ENCODE results near the gene PPP1R9B. TPM values are rescaled to one million over a fixed set of nuclear protein-coding genes. Genes with fewer than 3 reads are reported as not detected.

PPP1R9B gene
- total RNA-seq, 1 experiment from 2014 or later, result 9.5 TPM

DNA sequence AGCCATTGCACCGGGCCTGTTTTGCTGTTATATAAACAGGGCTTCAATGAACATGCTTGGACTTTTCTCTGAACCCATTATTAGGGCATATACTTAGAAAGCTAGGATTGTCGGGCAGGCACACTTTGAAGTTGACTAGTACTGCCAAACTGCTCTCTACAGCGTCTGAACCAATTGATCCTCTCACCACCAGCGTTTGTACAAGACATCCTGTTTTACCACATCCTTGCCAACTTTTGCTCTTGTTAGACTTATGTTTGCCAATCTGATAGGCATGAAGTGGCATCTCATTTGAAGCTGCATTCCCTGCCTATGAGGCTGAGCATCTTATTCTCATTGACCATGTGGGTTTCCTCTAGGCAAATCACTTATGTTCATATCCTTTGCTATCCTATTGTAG lies 7.4 kb upstream of the PPP1R9B start:
- no peak for DNase-seq (ENCODE audit: low read depth)

DNA sequence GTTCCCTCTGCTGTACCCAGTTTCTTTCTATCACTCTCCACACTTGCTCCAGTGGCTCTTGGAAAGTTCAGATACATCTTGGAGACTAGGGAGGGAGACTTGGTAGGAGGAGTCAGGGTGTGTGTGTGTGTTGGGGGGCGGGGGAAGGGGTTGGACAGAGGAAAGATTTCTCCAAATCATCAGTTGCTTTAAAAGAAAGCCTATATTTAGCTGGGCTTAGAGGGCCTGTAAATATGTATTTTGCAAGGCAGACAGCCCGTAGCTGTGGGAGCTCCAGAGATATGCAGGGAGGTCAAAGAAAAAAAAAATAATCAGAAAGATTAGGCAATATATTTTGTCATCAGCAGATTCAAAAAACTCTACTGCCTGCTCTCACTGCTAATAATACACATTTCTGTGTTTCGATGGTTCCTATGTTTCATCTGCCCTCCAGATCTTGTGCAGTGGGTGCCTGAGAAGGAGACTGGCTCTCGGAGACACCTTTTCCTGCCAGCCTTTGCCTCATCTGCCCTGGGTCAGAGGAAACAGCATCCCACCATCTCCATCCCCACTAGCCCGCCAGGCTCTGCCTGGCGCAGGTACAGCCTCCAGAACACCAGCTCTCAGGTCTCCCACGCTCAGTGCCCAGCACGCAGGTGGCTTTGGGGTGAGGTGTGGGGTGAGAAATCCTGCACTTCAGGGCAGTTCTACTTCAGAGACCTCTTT lies 4.8 kb upstream of the PPP1R9B start:
- no peak for DNase-seq (ENCODE audit: low read depth)

DNA sequence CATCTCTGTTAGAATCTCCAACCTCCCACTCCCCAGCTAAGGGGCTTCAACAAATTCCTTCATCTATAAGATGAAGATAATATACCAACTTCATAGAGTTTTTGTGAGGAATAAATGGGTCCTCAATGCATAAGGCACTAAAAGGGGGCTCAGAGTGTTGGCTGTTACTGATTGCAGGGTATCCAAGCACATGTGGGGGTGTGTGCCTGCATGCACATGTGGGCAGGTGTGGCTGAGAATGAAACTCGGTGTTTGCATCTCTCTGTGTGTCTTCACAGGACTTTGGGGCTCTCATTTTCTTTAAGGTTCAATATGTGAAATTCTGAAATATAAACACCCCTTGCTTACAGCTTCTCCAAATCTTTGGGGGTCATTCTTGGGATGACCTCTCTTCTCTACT lies 4.1 kb upstream of the PPP1R9B start:
- DNase-seq (ENCODE audit: low read depth), result no peak

DNA sequence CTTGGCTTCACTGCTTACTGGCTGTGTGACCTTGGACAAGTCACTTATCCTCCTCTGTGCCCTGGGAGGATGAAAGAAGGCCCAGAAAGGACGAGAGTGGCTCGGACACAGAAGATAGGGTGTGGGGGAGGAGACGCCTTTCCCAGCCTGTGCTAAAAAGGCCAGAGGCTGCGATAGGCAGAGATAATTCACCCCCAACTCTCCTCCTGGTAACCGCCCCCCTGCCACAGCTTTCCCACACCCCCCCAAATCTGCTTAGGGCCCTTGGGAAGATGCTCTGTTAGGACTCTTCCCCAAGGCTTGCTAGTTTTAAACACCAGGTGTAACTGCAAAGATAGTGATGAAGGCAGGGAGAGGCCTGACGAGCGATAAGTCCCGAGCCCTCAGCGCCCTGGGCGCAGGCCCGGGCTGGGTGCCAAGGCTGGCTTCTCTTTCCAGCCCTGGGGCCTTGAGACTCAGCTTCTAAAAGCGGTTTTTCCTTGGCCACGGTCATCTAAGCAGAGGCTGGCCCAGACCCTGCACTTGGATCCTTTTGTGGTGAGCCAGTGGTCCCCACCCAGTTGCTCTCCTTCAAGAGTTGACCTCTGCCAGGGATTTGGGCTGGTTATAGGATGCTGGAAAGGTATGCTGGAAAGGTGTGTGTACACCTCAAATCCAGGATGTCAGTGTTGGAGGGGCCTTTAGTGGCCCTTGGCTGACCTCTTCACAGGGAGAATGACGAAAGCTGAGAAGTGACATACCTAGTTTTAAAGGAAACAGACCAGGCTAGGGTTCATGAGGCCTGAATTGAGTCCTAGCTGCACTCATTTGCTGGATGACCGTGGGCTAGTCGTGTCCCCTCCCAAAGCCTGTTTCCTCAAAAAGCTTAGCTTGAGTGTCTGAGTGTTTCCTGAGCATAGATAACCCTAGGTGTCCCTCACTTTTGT lies 3.4 kb upstream of the PPP1R9B start:
- peak; percentile 90 for DNase-seq (ENCODE audit: low read depth)

DNA sequence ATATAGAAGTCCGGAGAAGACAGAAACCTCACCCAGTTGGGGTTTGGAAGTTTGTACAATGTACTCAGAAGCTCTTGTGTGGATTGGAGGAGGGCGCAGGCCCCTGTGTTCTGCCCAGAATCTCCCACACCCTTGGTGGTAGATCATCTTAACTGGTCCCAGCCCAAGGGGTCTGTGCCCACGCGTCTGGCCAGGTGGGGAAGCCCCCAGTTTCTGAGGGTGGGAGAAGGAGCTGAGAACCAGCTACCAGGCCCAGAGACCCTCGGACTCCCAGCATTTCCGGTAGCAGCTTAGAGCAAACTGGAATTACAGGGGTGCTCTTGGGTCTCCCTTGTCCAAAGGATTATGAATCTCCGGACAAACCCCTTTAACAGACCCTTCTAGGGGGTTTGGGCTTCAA lies 2.3 kb upstream of the PPP1R9B start:
- DNase-seq (ENCODE audit: low read depth), result no peak

DNA sequence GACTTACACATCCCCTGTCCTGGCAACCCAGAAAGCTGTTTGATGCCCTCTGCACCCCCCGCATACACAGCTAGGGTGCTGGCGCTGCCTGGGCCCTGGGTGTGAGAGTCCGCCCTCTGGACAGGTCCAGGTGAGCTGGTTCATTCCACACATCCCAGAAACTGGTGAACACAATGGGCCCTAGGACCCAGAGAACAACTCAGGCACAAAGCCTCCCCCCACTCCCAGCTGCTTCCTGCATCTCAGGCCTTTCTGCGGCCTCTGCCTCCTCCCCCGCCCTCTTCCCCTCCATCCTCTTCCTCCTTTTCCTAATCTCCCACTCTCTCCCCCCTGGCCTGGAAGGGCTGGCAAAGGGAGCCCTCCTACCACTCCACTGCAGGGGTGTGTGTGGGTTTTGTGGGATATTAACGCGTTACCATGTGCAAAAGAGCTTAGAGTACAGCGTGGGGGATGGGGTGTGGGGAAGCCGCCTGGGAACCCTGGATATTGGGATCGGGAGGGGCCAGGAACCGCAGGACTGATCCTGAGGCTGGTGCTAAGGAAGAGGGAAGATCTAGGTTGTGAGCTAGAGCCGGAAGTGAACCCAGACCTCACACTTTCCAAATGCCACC lies 1.6 kb upstream of the PPP1R9B start:
- peak; percentile 89 for DNase-seq (ENCODE audit: low read depth)

DNA sequence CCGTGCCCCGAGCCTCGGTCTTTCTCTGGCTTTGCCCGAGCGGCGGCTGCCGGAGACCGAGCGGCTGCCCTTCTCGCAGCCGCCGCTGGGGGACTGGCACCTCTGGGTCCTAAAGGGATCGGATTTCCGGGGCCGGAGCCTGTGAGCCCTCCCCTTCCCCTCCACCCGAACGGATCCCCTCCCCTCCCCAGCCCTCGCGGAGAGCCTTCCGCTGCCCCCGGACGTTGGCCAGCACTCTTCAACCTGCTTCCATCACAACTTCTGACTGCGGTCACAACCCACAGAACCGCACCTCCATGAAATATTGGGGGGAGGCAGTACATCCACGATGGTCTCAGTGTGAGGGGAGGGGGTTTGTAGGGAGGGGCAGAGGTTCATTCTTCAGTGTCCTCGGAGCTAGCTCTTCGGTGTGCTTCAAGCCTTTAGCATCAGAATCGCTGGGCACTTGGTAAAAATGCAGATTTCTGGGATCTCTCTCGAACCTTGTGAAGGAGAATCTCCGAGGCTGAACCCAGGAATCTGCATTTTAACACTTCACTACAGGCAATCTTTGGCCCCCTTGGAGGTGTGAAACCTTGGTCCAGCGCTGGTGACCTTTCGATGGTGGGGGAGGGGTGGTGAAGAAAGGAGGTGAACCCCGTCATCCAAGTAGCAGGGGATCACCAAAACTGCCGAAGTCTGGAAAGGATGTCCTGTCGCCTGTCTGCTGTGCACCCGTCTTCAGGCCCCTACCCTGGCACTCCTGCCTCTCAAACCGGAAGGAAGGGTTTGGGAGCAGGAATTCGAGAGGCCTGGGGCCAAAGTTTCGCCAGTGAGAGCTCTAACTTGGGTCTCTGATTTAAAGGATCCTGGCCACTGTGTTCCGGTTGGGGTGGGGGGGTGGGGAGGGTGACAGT lies 812 bp upstream of the PPP1R9B start:
- DNase-seq (ENCODE audit: low read depth), result peak; percentile 88

DNA sequence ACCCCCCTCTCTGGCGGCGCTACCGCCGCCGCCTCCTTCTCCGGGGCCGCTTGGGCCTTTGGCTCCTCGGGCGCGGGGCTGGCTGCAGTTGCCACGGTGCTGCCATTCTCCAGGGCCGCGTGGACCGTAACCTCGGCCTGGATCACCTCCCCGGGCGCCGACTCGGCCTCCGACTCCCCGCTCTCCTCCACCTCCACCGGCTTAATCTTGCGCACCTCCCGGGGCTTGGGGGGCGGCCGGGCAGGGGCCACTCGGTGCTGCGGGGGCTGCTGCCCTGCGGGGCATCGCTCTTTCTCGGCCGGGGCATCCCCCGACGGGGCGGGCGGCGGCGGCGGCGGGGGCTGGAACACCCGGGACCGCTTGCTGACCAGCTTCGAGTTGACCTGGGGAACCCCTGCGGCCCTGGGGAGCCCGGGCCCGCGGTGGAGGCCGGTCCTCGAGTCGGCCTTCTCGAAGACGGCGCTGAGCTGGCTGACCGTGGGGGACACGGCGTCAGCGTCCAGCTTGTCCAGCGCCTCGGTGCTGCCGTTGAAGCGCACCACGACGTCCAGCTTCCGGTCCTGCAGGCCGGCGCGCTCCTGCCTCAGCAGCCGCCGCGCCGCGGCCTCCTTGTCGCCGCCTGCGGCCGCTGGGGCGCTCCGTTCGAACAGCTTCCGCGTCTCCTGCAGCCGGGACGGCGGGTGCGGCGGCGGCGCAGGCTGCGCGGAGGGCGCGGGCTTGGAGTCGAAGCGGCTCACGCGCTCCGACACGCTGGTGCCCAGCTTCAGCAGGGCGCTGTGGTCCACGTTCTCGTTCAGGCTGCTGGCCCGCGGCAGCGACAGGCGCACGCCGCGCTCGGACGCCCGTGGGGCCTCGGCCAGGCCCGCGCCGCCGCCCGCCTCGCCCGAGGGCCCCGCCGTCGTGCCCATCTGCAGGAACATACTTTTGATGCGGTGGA lies 792 bp downstream of the PPP1R9B start:
- peak; percentile 68 for DNase-seq (ENCODE audit: low read depth)

DNA sequence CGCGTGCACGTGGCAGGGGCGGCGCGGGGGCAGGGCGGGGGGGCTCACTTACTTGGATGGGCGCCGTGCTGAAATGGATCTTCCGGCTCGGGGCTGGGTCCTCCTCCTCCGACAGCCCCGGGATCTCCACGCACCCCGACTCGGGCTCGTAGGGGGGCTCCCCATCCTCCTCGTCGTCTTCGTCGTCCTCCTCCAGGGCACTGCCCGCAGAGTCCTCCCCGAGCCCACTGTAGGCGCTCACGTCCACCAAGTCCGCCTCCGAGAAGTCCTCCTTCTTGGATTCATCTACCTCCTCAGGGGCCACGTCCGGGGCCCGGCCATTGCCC lies 1.4 kb downstream of the PPP1R9B start:
- DNase-seq (ENCODE audit: low read depth), result no peak

DNA sequence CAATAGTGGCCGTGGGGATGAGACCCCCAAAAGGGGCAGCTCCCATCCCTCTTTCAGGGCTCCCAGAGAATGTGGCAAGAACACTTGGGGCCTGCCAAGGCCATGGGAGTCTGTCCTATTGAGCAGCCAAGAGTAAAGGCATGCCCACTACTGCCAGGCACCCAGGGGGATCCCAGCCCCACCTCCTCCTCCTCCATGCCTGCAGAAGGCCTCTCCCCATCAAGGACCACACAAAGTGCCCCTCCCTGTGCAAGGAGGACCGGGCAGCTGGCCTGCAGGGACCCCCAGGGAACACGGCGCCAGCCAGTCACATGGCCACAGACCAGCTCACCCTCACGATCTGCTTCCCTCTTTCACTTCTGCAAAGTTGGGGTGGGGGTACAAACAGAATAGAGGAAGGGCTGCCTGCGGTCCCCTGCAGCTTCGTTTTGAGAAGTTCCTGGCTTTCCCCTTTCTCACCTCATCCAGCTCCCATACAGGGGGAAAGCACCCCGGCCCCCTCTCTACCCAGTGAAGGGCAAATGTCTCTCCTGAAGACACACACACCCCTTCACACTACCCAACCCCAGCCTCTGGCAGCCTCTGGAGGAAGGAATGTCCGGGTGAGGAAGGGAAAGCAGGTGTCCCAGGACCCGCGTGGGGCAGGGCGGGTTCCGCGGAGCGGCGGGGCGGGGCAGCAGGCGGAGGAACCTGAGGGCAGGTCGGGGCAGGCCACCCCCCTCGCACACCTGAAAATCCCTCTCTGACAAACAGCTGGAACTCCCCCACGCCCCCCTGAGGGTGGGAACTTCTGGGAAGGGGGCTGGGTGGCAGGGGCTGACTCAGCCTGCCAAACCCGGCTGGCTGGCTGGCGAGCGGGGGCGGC lies 2.0 kb downstream of the PPP1R9B start:
- no peak for DNase-seq (ENCODE audit: low read depth)

DNA sequence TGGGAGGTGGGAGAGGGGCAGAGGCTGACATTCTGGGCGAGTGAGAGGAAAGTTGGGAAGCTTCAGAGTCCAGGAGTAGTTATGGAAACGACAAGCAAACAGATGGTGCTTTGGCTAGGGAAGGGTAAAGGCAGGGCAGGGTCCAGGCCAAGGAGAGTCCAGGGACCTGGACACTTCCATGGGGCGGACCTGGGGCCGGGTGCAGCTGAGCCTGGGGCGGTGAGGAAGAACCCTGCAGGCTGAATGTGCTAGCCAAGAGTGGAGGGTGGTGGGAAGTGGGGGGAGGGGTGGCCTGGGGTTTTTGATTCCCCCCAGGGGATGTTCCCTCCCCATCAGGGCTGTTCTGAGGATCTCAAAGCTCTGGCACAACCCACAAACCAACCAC lies 2.6 kb downstream of the PPP1R9B start:
- DNase-seq (ENCODE audit: low read depth), result peak; percentile 45

DNA sequence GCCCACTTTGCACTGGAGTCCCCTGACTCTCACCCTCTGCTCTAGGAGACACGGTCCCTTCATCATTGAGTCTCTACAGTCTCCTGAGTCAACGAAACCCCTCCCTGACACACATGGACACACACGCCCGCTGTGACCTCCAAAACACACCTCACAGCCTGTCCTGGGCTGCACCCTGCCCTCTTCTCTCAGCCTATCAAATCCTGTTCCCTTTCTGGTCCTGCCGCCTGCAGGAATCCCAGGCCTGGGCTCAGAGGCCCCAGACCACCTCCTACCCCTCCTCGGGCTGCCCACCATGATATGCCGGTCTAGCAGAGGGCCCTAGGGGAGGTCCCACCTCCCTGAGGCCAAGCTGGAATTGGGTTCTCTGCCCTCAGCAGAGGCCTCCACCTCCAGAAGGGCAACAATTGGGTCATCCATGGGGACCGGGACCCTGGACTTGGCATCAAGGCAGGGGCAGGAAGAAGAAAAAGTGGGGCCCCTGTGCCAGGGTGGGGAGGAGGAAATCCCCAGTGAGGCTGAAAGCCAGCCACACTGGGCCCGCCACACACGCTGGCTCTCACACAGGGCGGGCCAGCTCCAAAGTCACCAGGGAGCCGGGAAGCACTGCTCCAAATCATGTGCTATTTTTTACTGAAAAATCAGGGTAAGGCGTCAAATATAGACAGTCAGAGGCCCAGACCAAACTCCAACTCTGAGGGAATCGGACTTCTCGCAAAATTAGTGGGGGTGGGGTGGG lies 3.4 kb downstream of the PPP1R9B start:
- DNase-seq (ENCODE audit: low read depth), result no peak

DNA sequence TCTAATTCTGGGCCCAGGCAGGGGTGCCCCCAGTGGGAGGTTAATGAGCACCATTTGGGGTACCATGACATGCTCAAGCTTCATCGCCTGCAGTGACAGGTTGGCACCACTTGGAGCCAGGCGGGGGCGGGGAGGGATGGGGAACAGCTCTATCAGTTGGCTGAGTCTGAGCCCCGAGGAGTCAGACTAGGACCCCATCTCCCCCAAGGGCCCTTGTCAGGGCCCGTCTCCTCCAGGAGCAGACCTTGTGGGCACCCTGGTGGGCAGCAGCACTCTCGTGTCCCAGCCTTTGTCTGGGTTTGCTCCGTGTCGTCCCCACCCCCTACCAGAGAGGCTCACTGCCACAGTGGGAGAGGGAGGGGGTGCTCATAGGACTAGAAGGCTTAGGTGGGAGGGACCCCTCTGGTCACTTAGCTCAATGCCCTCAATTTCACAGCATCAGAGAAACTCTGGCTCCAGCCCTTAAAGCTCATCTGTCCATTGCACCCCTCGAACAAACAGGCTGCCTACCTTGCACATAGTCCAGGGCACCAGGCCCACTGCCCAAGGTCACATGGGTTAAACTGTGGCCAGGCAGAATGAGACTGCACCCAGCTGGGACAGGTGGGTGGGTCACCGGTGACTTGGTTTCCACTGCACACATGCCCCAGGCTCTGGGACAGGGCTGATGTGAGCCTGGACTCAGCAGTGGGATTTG lies 4.1 kb downstream of the PPP1R9B start:
- no peak for DNase-seq (ENCODE audit: low read depth)

DNA sequence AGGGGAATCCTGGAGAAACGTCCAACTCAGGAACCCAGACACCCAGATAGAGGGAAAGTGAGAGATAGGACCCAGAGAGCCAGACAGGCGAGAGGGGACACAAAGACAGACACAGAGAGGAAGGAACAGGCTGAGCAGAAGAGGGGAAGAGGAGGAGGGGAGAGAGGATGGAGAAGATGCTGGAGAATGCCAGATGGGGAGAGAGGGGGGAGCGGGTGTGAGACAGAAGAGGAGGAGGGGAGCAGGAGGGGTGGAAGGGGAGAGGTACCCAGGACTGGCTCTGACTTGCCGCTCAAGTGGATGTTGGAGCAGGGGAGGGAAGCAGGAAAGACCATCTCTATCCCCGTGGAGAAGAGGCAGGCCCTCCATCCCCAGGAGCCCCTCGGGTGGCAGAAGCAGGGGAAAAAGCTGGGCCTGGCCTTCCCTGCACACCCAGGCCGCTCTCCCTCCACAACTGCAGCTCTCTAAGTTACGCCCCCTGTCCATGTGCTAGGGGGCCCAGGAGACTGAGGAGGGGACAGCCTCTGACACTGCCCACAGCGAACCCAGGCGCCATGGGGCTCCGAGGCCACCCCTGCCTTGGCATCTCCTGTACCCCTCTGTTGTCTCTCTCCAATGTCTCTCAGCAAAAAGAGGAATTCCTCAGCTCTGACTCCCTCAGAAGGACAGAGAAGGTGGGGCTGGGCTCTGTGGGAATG lies 4.8 kb downstream of the PPP1R9B start:
- no peak for DNase-seq (ENCODE audit: low read depth)

DNA sequence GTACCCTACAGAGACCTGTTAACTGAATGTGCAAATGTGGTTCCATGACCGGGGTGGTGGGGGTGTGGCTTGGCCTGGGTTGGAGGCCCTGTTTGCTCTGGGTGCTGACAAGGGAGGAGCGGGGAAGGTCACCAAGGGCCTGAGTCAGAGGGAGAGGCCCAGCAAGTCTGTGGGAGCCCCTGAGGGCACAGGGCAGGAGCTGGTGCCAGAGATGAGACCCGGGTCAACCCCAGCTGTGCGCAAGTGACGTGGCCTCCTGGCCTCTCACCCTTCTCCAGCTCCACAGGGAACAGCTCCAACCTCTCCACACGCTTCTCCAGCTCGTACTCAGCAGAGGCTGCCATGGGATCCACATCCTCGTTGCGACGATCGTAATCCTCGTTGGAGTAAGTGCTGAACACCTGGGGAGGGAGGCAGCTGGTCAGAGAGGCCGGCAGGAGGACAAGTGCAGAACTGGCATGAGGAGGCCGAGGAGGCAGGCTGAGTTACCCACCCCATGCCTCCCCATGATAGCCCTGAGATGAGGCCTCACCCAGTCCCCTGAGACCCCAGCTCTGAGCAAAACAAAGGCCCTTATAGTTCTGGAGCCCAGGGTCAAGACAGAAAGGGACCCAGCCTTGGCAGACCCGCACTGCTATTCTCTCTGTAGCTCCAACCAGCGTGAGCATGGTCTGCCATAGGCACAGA lies 5.5 kb downstream of the PPP1R9B start:
- peak; percentile 93 for DNase-seq (ENCODE audit: low read depth)

DNA sequence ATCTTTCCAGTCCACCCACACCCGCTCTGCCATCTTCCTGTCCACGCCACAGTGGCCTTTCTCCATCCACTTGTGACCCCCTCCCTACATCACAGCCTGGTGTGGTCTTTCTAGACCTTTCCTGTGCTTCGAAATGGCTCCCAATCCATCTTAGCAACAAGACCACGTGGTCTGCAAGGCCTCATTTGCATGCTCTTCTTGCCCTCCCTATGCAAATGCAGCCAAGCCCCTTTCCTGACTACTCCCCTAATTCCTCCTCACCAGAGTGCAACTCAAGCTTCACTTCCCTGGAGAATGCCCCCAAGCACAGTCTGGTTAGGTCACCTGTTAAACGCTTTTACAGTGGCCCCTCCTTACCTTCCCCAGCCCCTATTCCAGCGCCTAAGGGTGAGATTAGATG lies 6.1 kb downstream of the PPP1R9B start:
- DNase-seq (ENCODE audit: low read depth), result no peak

Measured in RPMI7951 (cell line).